ENCODE data around the gene NEB.
"Not testable (repeated sequence)": the region's sequence is repeated elsewhere in the genome, so short reads cannot be mapped to it uniquely, and the experiment has no call there.

NEB gene

GRCh38 chr2:151698134-151698533 is 36.1 kb downstream of the NEB start:
- not testable (repeated sequence) for DNase-seq

GRCh38 chr2:151695778-151696177 is 38.5 kb downstream of the NEB start:
- no peak for DNase-seq

- no peak for DNase-seq
Observed at GRCh38 chr2:151691631-151692030, 42.6 kb downstream of the NEB start.

GRCh38 chr2:151688719-151689118 is 45.6 kb downstream of the NEB start:
- DNase-seq = no peak

GRCh38 chr2:151682459-151683003 is 51.7 kb downstream of the NEB start:
- no peak for DNase-seq

- no peak for DNase-seq
Observed at GRCh38 chr2:151681051-151681450, 53.2 kb downstream of the NEB start.

- no peak for DNase-seq
Observed at GRCh38 chr2:151679994-151680393, 54.3 kb downstream of the NEB start.

- DNase-seq = no peak
Observed at GRCh38 chr2:151678849-151679248, 55.4 kb downstream of the NEB start.

GRCh38 chr2:151673016-151673415 is 61.3 kb downstream of the NEB start:
- no peak for DNase-seq

GRCh38 chr2:151672277-151672676 is 62.0 kb downstream of the NEB start:
- DNase-seq = no peak

- DNase-seq = no peak
Observed at GRCh38 chr2:151670846-151671597, 63.3 kb downstream of the NEB start.

GRCh38 chr2:151670346-151670745 is 63.9 kb downstream of the NEB start:
- no peak for DNase-seq

GRCh38 chr2:151669585-151670081 is 64.6 kb downstream of the NEB start:
- DNase-seq = no peak

- DNase-seq = no peak
Observed at GRCh38 chr2:151668737-151669136, 65.5 kb downstream of the NEB start.

- DNase-seq = no peak
Observed at GRCh38 chr2:151665959-151666358, 68.3 kb downstream of the NEB start.

- DNase-seq = no peak
Observed at GRCh38 chr2:151664520-151664919, 69.8 kb downstream of the NEB start.

- no peak for DNase-seq
Observed at GRCh38 chr2:151661625-151662024, 72.7 kb downstream of the NEB start.

- no peak for DNase-seq
Observed at GRCh38 chr2:151658081-151658480, 76.2 kb downstream of the NEB start.

GRCh38 chr2:151657667-151658076 is 76.6 kb downstream of the NEB start:
- no peak for DNase-seq

GRCh38 chr2:151655663-151656398 is 78.4 kb downstream of the NEB start:
- no peak for DNase-seq

GRCh38 chr2:151654891-151655290 is 79.4 kb downstream of the NEB start:
- DNase-seq = no peak

- DNase-seq = no peak
Observed at GRCh38 chr2:151654085-151654484, 80.2 kb downstream of the NEB start.

- DNase-seq = no peak
Observed at GRCh38 chr2:151651274-151651673, 83.0 kb downstream of the NEB start.

GRCh38 chr2:151650456-151650855 is 83.8 kb downstream of the NEB start:
- no peak for DNase-seq

Measured in activated T-cell treated with anti-CD3 and anti-CD28 coated beads, Interleukin-2, amount 50 U/mL, for 1 hour (primary cell).